HEK293 (cell line): ENCODE measurements around the gene MFSD11.

Experiments used
- ATF2 ChIP-seq: fragments of 450-650 bp; formaldehyde crosslinking; IDR thresholded peaks from 2 replicates; pipeline ENCODE4 v1.5.1; 2016; ENCODE audit warnings: missing biosample characterization, missing genetic modification characterization, low read depth
- FEZF1 ChIP-seq: fragments of 450-650 bp; formaldehyde crosslinking; IDR thresholded peaks from 2 replicates; pipeline ENCODE4 v1.5.1; 2016; ENCODE audit warnings: missing biosample characterization, missing genetic modification characterization
- GLIS1 ChIP-seq: fragments of 450-650 bp; formaldehyde crosslinking; IDR thresholded peaks from 2 replicates; pipeline ENCODE4 v1.5.1; 2016; ENCODE audit warnings: missing biosample characterization, missing genetic modification characterization
- HIC1 ChIP-seq: fragments of 450-650 bp; formaldehyde crosslinking; IDR thresholded peaks from 2 replicates; pipeline ENCODE4 v1.5.1; 2016; ENCODE audit warnings: missing biosample characterization, missing genetic modification characterization
- KLF8 ChIP-seq: fragments of 450-650 bp; formaldehyde crosslinking; IDR thresholded peaks from 2 replicates; pipeline ENCODE4 v1.5.1; 2016; ENCODE audit warnings: missing biosample characterization, missing genetic modification characterization
- PRDM4 ChIP-seq: fragments of 450-650 bp; formaldehyde crosslinking; IDR thresholded peaks from 2 replicates; pipeline ENCODE4 v1.5.1; 2017; ENCODE audit warnings: missing biosample characterization, missing genetic modification characterization
- TRIM28 ChIP-seq: IDR thresholded peaks from 2 replicates; pipeline ENCODE4 v1.6.1; 2011; ENCODE audit warnings: low read length, control low read depth, borderline replicate concordance
- WT1 ChIP-seq: fragments of 450-650 bp; formaldehyde crosslinking; IDR thresholded peaks from 2 replicates; pipeline ENCODE4 v1.5.1; 2016; ENCODE audit warnings: missing biosample characterization, missing genetic modification characterization
- ZBTB1 ChIP-seq: fragments of 450-650 bp; formaldehyde crosslinking; IDR thresholded peaks from 2 replicates; pipeline ENCODE4 v1.5.1; 2016; ENCODE audit warnings: missing biosample characterization, missing genetic modification characterization
- ZBTB17 ChIP-seq: fragments of 450-650 bp; formaldehyde crosslinking; IDR thresholded peaks from 2 replicates; pipeline ENCODE4 v1.5.1; 2016; ENCODE audit warnings: missing biosample characterization, missing genetic modification characterization
- ZBTB20 ChIP-seq: fragments of 450-650 bp; formaldehyde crosslinking; IDR thresholded peaks from 2 replicates; pipeline ENCODE4 v1.5.1; 2016; ENCODE audit warnings: missing biosample characterization, missing genetic modification characterization
- ZIC2 ChIP-seq: fragments of 450-650 bp; formaldehyde crosslinking; IDR thresholded peaks from 2 replicates; pipeline ENCODE4 v1.5.1; 2016; ENCODE audit warnings: missing biosample characterization, missing genetic modification characterization
- ZNF114 ChIP-seq: fragments of 450-650 bp; formaldehyde crosslinking; IDR thresholded peaks from 2 replicates; pipeline ENCODE4 v1.5.0; 2017; ENCODE audit warnings: missing biosample characterization, missing genetic modification characterization
- ZNF133 ChIP-seq: fragments of 450-650 bp; formaldehyde crosslinking; IDR thresholded peaks from 2 replicates; pipeline ENCODE4 v1.5.1; 2016; ENCODE audit warnings: missing biosample characterization, missing genetic modification characterization
- ZNF155 ChIP-seq: fragments of 450-650 bp; formaldehyde crosslinking; IDR thresholded peaks from 2 replicates; pipeline ENCODE4 v1.5.1; 2016; ENCODE audit warnings: missing biosample characterization, missing genetic modification characterization
- ZNF311 ChIP-seq: fragments of 450-650 bp; formaldehyde crosslinking; IDR thresholded peaks from 2 replicates; pipeline ENCODE4 v1.5.1; 2017; ENCODE audit warnings: missing biosample characterization, missing genetic modification characterization, borderline replicate concordance
- ZNF362 ChIP-seq: fragments of 450-650 bp; formaldehyde crosslinking; IDR thresholded peaks from 2 replicates; pipeline ENCODE4 v1.5.1; 2016; ENCODE audit warnings: missing biosample characterization, missing genetic modification characterization
- ZNF391 ChIP-seq: fragments of 450-650 bp; formaldehyde crosslinking; IDR thresholded peaks from 2 replicates; pipeline ENCODE4 v1.5.1; 2016; ENCODE audit warnings: low read depth, missing biosample characterization, missing genetic modification characterization, borderline replicate concordance
- ZNF530 ChIP-seq: fragments of 450-650 bp; formaldehyde crosslinking; IDR thresholded peaks from 2 replicates; pipeline ENCODE4 v1.5.1; 2016; ENCODE audit warnings: low read depth, missing biosample characterization, missing genetic modification characterization
- ZNF629 ChIP-seq: fragments of 450-650 bp; formaldehyde crosslinking; IDR thresholded peaks from 2 replicates; pipeline ENCODE4 v1.5.1; 2017; ENCODE audit warnings: missing biosample characterization, missing genetic modification characterization
- ZNF660 ChIP-seq: fragments of 450-650 bp; IDR thresholded peaks from 2 replicates; pipeline ENCODE4 v1.5.1; 2018; ENCODE audit warnings: missing biosample characterization, mild to moderate bottlenecking, missing genetic modification characterization
- ZNF664 ChIP-seq: fragments of 450-650 bp; formaldehyde crosslinking; IDR thresholded peaks from 2 replicates; pipeline ENCODE4 v1.5.1; 2016; ENCODE audit warnings: missing biosample characterization, missing genetic modification characterization
- ZNF76 ChIP-seq: fragments of 450-650 bp; formaldehyde crosslinking; IDR thresholded peaks from 2 replicates; pipeline ENCODE4; 2016; ENCODE audit warnings: low read depth, missing biosample characterization, missing genetic modification characterization, borderline replicate concordance
- ZNF837 ChIP-seq: fragments of 450-650 bp; formaldehyde crosslinking; IDR thresholded peaks from 2 replicates; pipeline ENCODE4 v1.5.1; 2016; ENCODE audit warnings: missing biosample characterization, missing genetic modification characterization
- TF ChIP-seq, protein P1 (sequence below): fragments of 450-650 bp; IDR thresholded peaks from 2 replicates; pipeline ENCODE4 v1.5.1; 2018; ENCODE audit warnings: missing biosample characterization, mild to moderate bottlenecking, missing genetic modification characterization
- TF ChIP-seq, protein P2 (sequence below): fragments of 450-650 bp; formaldehyde crosslinking; IDR thresholded peaks from 2 replicates; pipeline ENCODE4 v1.5.1; 2017; ENCODE audit warnings: missing biosample characterization, missing genetic modification characterization
- TF ChIP-seq, protein P3 (sequence below): fragments of 450-650 bp; formaldehyde crosslinking; IDR thresholded peaks from 2 replicates; pipeline ENCODE4 v1.5.1; 2017; ENCODE audit warnings: missing biosample characterization, missing genetic modification characterization

MFSD11 gene

DNA sequence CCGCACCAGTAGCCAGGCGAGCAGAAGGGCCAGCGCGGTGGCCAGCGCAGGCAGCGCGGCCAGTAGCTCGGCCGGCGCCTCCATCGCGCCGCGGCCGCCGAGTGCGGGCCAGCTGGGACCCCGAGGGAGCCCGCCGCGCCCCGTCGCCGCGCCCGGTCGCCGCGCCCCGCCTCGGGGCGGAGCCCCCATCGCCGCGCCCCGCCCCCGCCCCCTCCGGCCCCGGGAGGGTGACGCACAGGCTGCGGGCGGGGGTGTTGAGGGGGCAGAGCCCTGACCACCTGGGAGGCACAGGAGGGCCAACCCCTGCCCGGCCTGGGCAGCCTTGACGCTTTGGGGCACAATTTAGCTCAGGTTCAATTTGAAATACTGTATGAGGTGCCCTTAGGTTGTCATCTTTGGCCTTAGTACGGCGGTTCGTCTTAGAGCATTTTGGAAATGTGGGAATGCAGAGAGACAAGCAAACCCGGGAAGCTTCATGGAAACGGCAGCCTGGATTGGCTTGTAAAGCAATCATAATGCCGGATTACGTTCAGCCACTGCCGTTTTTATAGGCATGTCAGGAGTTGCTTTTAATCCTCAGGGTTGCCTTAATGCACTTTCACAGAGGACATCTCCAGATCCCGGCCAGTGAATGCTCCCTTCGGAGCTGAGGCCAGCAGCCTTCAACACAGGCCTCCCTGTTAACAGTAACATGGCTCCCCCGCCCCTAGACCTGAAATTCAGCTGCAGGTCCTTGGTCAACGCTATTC, 26.9 kb upstream of the MFSD11 start, which contains the start of gene MXRA7 (continued):
- TF ChIP-seq, protein P1, sequence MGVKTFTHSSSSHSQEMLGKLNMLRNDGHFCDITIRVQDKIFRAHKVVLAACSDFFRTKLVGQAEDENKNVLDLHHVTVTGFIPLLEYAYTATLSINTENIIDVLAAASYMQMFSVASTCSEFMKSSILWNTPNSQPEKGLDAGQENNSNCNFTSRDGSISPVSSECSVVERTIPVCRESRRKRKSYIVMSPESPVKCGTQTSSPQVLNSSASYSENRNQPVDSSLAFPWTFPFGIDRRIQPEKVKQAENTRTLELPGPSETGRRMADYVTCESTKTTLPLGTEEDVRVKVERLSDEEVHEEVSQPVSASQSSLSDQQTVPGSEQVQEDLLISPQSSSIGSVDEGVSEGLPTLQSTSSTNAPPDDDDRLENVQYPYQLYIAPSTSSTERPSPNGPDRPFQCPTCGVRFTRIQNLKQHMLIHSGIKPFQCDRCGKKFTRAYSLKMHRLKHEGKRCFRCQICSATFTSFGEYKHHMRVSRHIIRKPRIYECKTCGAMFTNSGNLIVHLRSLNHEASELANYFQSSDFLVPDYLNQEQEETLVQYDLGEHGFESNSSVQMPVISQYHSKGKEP (tag by site-specific recombination) = 0 out of 2 replicates have a peak, but pooled peaks have one; percentile 50
- TF ChIP-seq ZNF391 (tag by site-specific recombination) (no peak), ZBTB20 (tag by site-specific recombination) (peak; percentile 94), WT1 (tag by site-specific recombination) (no peak; the same call in none of the 2 replicates), ZIC2 (tag by site-specific recombination) (no peak; the same call in none of the 2 replicates), ZNF311 (no peak), ZBTB17 (tag by site-specific recombination) (peak; percentile 87), ZNF155 (tag by site-specific recombination) (no peak), ZNF76 (tag by site-specific recombination) (peak; percentile 52; the same call in 1 of the 2 replicates), ZBTB1 (tag by site-specific recombination) (no peak), ZNF114 (tag by site-specific recombination) (no peak), ZNF133 (tag by site-specific recombination) (no peak), KLF8 (tag by site-specific recombination) (peak; percentile 89), ZNF362 (no peak), ZNF660 (tag by site-specific recombination) (peak; percentile 15; the same call in 1 of the 2 replicates), HIC1 (tag by site-specific recombination) (peak; percentile 98), ZNF664 (tag by site-specific recombination) (no peak), ZNF530 (tag by site-specific recombination) (no peak), ATF2 (tag by site-specific recombination) (0 out of 2 replicates have a peak, but pooled peaks have one; percentile 20), ZNF837 (no peak), TRIM28 (0 out of 2 replicates have a peak, but pooled peaks have one; percentile 44), GLIS1 (tag by site-specific recombination) (peak; percentile 90), FEZF1 (tag by site-specific recombination) (peak; percentile 11; the same call in 1 of the 2 replicates), PRDM4 (tag by site-specific recombination) (no peak), ZNF629 (tag by site-specific recombination) (peak; percentile 64; the same call in 1 of the 2 replicates)
- TF ChIP-seq, protein P2, sequence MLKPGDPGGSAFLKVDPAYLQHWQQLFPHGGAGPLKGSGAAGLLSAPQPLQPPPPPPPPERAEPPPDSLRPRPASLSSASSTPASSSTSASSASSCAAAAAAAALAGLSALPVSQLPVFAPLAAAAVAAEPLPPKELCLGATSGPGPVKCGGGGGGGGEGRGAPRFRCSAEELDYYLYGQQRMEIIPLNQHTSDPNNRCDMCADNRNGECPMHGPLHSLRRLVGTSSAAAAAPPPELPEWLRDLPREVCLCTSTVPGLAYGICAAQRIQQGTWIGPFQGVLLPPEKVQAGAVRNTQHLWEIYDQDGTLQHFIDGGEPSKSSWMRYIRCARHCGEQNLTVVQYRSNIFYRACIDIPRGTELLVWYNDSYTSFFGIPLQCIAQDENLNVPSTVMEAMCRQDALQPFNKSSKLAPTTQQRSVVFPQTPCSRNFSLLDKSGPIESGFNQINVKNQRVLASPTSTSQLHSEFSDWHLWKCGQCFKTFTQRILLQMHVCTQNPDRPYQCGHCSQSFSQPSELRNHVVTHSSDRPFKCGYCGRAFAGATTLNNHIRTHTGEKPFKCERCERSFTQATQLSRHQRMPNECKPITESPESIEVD (tag by site-specific recombination) = no peak; the same call in 1 of the 2 replicates
- TF ChIP-seq, protein P3, sequence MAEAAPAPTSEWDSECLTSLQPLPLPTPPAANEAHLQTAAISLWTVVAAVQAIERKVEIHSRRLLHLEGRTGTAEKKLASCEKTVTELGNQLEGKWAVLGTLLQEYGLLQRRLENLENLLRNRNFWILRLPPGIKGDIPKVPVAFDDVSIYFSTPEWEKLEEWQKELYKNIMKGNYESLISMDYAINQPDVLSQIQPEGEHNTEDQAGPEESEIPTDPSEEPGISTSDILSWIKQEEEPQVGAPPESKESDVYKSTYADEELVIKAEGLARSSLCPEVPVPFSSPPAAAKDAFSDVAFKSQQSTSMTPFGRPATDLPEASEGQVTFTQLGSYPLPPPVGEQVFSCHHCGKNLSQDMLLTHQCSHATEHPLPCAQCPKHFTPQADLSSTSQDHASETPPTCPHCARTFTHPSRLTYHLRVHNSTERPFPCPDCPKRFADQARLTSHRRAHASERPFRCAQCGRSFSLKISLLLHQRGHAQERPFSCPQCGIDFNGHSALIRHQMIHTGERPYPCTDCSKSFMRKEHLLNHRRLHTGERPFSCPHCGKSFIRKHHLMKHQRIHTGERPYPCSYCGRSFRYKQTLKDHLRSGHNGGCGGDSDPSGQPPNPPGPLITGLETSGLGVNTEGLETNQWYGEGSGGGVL (tag by site-specific recombination) = peak; percentile 50; the same call in 1 of the 2 replicates
